ENCODE data around the gene MALT1.

Gene MALT1

DNA sequence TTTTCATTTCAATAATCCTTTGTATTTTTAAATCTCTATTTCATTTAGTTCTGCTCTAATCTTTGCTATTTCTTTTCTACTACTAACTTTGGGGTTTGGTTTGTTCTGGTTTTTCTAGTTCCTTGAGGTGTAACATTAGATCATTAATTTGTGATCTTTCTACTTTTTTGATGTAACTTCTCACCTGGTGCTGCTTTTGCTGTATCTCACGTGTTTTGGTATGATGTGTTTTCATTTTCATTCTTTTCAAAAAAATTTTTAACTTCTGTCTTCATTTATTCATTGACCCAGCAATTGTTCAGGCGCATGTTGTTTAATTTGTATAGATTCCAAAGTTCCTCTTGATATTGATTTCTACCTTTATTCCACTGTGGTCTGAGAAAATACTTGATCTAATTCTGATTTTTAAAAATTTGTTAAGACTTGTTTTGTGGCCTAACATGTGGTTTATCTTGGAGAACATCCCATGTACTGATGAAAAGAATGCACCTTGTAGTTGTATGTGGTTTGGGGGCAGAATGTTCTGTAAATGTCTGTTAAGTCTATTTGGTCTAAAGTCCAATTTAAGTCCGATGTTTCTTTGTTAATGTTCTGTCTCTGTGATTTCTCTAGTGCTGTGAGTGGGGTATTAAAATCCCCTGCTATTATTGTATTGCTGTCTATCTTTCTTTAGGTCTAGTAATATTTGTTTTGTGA, 17.3 kb upstream of the MALT1 start:
- DNase-seq (ENCODE audit: low spot score), result no peak

DNA sequence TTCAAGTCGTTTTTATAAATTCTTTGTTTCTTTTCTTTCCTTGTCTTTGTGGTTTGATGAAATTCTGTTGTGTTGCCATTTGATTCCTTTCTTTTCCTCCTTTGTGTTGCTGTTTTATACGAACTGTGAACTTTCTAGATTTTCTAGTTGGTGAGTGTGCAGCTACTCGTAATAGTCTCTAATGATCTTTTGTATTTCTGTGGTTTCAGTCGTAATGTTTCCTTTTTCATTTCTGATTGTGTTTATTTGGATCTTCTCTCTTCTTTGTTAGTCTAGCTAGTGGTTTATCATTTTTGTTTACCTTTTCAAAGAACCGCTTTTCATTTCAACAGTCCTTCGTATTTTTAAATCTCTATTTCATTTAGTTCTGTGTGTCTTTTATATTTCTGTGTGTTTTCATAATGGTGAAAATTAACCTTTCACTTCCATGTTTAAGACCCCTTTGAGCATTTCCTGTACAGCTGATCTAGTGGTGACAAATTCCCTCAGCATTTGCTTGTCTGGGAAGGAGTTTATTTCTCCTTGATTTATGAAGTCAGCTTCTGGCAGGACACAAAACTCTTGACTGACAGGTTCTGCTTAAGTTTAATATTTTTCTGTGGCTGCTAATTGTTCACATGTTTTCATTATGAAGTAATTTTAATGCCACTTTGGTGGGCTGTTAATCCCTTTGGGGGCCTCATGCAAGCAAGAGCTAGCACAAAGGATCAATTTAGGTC, 16.2 kb upstream of the MALT1 start:
- no peak for DNase-seq (ENCODE audit: low spot score)

DNA sequence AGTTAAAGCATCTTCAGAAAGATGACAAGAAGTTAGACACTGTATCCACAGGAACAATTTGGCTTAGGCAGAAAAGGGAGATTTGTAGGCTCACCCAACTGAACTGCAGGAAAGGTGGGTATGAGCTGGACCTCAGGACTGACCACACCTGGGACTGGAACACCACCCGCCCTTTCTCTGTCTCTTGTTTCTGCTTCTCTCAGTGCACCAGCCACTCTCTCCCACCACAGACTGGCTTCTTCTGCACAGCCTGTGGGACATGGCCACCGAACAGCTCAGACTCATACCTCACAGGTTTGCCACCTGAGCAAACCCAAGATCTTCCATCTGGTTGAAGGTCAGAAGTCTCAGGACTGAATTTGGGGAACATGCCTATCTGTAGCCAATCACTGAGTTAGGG, 14.2 kb upstream of the MALT1 start:
- DNase-seq (ENCODE audit: low spot score), result no peak

DNA sequence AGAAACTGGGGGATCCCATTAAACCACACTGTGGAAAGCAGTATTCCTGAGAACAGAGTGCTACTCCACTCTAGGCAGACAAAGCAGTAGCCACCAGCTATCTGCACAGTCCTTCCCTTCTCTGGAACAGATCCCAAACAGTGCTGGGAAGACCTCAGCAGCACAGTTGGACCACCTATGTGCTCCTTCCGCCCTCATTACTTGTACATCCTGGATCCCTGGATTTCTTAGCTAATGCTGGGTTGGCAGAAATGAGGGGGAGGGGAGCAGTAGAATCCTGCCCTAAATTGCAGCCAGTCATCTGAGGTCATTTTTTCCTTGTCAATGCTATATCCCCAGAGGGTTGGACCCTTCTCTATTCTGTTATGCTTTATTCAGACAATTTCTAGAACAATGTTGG, 13.8 kb upstream of the MALT1 start:
- DNase-seq (ENCODE audit: low spot score), result no peak

DNA sequence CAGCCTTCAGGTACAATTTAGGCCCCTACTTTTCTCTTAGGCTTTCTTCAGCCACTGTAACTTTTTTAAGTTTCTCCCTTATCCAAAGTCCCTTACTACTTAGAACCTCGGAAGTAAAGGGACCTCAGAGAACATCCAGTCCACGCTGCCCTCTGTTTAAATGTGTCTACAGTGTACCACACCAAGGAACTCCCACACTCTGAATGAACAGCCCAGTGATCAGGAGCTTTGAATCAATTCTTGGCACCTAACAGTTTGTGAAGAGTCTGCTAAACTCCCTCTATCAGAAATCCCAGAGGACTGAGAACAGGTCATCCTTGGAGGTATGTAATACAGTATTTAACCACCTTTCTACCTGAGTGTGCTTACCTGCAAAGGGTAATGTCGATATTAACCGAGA, 11.6 kb upstream of the MALT1 start:
- DNase-seq (ENCODE audit: low spot score), result no peak

DNA sequence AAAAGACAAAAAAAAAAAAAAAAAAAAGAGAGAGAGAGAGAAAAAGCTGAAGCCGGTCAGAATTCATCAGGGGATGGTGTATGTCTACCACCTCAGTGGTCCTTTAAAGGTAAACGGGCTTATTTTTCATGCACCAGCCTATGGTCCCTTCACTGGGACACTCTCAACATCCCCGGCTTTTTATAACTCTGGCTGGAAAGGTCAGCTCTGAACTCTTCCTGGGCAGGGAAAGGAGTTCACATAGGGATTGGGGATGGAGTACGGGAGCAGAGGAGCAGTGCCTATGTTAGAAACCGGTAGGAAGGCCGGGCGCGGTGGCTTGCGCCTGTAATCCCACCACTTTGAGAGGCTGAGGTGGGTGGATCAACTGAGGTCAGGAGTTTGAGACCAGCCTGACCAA, 10.3 kb upstream of the MALT1 start:
- DNase-seq (ENCODE audit: low spot score), result no peak

DNA sequence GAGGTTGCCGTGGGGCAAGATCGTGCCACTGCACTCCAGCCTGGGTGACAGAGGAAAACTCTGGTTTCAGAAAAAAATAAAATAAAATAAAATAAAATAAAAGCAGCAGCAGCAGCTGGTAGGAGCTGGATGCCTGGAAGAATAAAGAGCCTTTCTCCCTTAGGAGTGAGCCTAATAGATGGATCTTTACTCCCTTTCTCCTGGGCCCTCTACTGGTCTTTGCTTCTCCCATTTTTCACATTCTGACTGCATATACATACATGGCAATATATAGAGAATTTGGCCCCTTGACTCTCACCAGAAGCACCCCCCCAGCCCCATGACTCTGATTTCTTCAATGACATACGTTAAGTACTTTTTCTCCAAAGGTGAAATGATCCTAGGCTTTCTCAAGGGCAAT, 9.8 kb upstream of the MALT1 start:
- DNase-seq (ENCODE audit: low spot score), result peak; percentile 31

DNA sequence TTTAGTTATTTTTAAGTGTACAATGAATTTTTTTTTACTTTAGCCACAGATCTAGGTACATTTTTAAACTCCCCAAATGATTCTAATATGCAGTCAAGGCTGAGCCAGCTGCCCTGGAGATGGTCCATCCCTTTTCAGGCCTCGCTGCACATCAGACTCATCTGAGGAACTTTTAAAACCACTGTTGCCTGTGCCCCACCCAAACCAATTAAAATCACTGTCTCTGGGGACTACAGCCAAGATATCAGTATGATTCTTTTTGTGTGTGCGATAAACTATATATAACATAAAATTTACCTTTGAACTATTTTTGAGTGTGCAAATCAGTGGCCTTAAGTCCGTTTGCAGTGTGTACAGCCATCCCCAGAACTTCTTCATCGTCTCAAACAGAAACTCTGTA, 9.1 kb upstream of the MALT1 start:
- no peak for DNase-seq (ENCODE audit: low spot score)

DNA sequence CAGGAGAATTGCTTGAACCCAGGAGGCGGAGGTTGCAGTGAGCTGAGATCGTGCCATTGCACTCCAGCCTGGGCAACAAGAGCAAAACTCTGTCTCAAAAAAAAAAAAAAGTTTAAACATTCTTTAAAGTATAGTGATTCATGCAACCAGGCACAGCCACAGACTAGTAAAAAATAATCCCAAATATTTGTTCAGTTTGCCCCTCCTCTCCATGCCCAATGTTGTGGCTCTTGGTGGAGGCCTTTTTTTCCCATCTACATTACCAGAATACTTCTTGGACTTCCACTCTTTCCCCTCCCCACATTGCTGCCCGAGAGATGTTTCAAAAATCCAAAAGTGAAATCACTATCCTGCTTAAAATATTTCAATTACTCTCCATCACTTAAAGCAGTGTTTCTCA, 5.1 kb upstream of the MALT1 start:
- DNase-seq (ENCODE audit: low spot score), result peak; percentile 40

DNA sequence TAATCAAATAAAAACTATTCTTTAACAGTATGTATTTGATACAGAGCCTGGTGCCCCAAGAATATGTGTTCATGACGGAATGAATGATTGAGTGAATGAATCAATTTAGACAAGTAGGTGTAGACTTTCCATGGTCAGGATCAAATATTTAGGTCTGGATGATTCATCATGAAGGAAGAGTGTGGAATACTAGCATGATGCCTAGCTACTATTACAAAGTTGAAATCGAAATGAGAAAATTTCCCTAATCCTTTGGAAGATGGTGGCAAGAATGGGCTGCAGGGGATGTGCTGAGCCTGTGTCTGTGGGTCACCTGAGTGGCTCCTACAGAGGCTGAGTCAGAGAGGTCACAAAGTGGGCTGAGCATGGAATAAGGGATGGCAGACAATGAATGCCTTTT, 3.1 kb upstream of the MALT1 start:
- DNase-seq (ENCODE audit: low spot score), result no peak

DNA sequence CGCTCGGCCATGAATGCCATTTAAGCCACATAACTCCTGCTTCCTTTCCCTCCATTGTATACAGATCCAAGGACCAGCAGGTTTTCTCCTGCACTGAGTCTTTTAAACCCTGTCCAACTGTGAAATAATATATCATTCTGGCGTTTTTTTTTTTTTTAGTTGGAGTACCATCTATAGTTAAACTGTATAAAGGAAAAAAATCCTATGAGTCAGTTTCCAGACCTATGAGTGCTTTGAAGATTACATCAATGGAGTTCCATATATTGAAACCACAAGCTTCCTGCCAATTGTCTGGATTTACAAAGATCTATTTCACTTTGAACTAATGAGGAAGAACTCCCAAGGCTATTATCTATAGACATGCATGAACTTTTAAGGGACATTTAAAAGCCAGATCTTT, 2.4 kb upstream of the MALT1 start:
- DNase-seq (ENCODE audit: low spot score), result no peak

DNA sequence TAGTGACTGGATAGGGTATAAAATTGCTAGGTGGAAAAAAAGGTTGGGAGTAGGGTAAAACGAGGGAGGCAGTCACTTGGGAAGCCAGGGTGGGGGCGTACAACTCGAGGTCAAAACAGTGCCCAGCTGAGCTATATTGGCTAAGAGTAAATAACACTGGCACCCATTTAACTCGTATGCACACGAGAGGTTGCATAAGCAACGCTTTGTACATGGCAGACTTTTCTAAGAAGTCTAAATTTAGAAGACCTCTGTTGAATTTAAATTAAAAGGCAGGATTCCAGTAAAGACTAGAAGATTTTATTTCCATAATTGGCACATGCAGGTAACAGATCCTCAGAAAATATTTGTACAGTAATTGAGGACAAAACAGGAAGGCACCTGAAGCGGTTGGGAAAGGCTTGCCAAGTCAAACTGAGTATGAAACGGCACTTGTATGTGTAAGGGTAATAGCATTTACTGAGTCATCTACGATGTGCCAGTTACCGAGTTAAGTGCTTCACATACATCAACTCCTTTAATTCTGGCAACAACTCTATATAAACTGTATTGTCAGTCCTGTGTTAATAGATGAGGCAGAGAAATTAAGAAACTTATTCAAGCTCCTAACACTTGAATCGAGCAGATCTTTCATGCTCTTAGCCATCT, 1.4 kb upstream of the MALT1 start:
- no peak for DNase-seq (ENCODE audit: low spot score)

DNA sequence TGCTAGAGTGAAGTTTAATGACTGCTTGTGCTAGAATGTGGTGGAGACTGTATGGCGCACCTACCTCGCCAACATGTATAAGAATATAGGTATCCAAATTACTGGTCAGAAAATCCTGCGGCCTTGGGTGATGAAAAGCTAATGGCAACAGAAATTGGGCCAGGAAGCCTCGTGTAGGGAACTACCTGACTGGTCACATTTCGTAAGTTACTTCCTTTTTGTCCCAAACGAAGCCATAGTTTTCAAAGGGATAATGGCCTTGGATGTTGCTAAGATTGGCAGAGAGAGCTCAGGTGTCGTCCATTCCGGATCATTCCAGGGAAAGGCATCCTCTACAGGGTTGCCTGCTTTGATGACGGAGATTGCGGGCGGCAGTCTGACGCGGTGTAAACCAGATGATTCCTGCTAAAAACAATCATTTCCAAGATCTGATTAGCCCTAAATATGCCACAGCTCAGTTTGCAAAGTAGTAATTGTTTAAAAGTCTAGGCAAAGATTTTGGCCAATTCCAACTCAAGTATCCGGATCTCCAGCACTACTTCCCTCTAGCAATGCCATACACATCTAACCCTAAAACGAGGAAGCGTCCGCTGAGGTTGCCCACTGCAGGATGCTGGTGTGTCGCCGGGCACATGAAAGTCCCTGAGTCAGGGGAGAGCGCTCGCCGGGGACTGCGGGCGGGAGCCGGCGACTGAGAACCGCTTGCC, 708 bp upstream of the MALT1 start:
- no peak for DNase-seq (ENCODE audit: low spot score)

DNA sequence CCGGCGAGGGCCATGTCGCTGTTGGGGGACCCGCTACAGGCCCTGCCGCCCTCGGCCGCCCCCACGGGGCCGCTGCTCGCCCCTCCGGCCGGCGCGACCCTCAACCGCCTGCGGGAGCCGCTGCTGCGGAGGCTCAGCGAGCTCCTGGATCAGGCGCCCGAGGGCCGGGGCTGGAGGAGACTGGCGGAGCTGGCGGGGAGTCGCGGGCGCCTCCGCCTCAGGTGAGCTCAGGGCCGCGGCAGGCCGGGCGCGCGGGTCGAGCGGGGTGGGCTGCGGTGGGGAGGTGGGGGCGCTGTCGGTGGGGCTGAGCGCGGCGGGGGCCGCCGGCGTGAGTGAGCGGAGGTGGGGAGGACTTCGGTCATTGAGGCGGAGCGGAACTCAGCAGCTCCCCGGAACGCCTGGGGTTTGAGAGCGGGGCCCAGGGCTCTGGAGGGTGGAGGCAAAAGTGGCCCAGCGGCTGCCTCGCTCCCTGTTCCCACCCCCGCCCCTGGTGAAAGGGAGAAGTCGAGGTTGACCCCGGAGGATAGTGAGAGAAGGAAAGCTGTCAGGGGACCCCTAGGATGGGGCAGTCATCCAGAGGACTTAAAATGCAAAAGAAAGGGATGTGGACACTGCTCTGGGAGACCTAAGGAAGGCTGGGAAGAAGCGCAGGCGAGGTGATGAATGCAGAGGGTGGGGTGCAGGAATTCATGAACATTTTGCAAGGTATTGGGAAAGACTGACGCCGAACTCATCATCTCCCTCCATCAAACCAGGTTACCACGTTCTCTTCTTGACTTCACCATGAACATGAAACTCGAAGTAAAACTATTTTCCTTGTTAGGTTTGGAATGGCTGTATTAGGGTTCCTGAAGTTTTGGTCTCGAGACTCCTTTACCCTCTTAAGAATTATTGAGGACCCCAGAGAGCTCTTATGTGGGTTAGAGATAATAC, 633 bp downstream of the MALT1 start:
- DNase-seq (ENCODE audit: low spot score), result peak; percentile 53

DNA sequence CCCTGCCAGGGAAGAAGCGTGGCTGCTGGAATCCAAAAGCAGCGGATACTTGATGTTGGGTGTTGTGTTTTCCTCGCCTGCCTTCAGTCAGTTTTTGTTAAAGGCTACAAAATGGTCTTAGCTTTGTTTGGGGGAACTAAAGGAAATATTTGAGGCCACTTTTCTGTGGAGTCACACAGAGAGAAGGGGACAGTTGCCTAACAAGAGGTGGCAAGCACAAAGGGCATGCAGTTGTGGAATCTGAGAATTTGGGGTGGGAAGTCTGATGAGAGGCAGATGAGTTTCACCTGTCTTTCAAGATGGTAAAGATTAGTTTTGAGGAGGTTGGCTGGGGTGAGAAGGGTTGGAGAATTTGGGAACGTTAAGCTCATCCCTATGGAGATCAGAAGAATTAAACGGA, 2.9 kb downstream of the MALT1 start:
- DNase-seq (ENCODE audit: low spot score), result no peak

DNA sequence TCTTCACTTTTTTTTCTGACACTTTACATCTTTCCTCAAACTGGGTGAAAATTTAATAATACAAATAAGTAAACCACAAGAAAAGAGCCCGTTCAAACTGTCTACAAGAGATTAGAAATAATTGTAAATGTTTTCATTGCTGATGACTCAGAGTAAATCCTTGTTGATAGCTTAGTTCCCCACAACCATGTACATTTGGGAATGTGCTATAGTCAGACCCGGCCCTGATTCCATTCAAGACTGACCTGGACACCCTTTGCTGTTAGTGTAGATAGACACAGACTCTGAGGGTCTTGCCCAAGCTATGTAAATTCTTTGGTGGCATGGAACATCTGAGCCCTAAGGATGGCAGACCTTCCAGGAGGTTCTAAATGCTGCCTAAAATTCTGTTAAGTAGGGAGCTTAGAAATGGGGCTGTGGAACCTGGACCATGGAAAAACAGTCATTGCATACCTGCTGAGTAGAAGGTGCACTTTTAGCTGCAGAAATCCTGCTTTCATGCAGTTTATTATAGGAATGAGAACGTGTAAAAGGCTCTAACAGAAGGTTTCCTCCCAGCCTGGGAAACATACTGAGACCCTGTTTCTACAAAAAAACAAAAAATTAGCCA, 3.7 kb downstream of the MALT1 start:
- peak; percentile 45 for DNase-seq (ENCODE audit: low spot score)

DNA sequence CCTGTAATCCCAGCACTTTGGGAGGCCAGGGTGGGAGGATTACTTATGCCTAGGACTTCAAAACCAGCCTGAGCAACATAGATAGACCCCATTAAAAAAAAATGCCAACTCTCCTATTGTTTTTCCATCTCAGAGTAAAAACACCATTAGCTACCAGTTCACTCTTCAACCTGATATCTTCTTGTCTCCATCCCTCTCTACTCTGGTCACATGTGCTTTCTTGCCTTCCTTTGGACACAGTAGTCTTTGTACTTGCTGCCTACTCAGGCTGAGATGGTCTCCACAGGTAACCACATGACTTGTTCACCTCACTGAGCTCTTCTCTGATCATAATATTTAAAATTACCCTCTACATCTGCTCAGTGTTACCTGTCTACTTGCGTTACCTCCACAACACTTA, 5.0 kb downstream of the MALT1 start:
- no peak for DNase-seq (ENCODE audit: low spot score)

DNA sequence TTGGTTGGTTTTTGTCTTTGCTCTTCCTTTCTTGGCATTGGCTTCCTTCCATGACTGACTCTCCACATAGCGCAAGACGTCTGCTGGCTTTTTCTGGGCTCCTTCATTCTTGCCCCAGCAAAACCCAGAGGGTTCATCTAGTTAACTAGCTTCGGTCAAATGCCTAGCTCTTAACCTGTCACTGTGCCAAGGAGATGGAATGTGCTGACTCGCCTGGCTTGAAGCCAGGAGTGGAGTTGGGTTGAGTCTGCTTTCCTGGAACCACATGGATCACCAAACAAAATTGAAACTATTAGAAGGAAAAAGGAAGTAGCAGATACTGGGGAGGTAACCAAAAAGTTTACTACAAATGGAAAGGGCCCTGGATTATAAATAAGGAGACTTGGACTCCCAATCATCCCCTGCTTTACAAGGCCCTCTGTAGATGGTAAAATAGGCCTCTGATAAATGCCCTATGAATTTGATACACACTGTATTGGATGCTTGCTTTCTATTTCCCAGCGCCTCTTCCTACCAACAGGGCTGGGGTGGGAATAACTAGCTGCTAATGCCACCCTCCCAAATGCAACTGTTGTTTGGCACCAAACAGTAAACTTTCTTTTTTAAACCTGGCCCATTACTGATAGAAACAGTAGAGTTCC, 11.3 kb downstream of the MALT1 start:
- DNase-seq (ENCODE audit: low spot score), result peak; percentile 58

DNA sequence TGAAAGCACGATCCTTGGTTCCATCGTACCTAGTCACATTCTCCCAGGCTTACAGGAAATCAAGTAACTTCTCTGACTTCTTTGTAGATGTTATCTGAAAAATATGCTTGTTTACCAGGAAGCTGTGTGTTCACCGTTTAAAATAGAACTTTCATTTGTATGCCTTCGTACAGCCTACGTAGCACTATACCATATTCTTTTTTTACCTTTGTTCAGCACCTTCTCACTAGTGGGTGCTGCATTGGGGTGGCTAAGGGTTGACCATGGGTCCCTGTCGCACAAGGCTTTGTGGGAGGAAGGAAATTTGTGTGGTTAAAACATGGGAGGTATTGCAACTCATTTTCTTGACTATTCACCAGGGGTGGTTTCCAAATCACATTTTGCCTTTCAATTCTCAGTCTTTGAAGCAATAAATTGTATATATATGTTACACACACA, 16.6 kb downstream of the MALT1 start:
- no peak for DNase-seq (ENCODE audit: low spot score)

DNA sequence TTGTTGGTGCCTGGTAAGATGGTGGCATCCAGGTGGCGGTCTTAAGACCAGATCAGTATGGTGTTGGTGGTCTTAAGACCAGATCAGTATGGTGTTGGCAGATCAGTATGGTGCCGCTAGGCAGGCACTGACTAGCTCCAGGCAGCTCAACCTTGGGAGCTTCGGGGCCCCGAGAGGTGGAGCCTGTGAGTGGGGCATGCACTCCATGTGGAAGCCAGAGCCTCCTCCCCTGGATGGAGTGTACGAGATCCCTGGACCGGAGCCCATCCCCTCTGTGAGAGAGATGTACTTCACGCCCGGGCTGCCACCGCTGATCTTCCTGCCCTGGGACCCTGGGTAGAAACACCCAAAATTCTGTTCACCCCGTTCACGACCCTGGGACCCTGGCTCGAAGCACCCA, 19.0 kb downstream of the MALT1 start:
- DNase-seq (ENCODE audit: low spot score), result no peak

DNA sequence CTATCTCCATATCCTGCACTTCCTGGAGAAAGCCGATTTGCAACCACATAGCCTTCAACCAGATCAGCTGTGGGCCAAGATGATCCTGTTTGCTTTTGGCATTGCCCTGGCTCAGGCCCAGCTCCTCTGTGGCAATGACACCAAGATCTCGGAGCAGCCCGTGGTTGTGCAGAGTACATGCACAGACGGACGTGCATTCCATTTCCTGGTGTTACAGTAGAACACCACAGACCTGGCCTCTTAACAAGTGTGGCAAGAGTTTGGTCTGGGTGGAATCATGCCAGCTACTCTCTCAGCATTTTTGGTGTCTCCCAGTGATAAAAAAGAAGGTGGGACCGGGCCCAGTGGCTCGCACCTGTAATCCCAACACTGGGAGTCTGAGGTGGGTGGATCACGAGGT, 20.0 kb downstream of the MALT1 start:
- DNase-seq (ENCODE audit: low spot score), result no peak
